GM18867 (cell line): ENCODE data around the gene DOCK2.

Experiments used
- ATAC-seq: cut with Tn5 transposase; IDR thresholded peaks from one replicate; pipeline ENCODE4 v1.9.1; 2021; ENCODE audit warnings: mild to moderate bottlenecking, moderate library complexity; ENCODE audit not compliant: unreplicated experiment

The DOCK2 gene

GRCh38 chr5:169686137-169686536 is 49.1 kb downstream of the DOCK2 start:
- peak; percentile 81 for ATAC-seq

GRCh38 chr5:169688106-169688505 is 51.0 kb downstream of the DOCK2 start:
- no peak for ATAC-seq

GRCh38 chr5:169691471-169691870 is 54.4 kb downstream of the DOCK2 start:
- no peak for ATAC-seq

GRCh38 chr5:169694091-169694625 is 57.1 kb downstream of the DOCK2 start:
- ATAC-seq: no peak

- ATAC-seq: no peak
Observed at GRCh38 chr5:169695025-169695625, 58.0 kb downstream of the DOCK2 start.

- no peak for ATAC-seq
Observed at GRCh38 chr5:169695919-169696490, 58.9 kb downstream of the DOCK2 start.

- no peak for ATAC-seq
Observed at GRCh38 chr5:169696621-169697510, 59.8 kb downstream of the DOCK2 start.

- ATAC-seq: no peak
Observed at GRCh38 chr5:169697511-169697890, 60.4 kb downstream of the DOCK2 start.

GRCh38 chr5:169697976-169698375 is 60.9 kb downstream of the DOCK2 start:
- no peak for ATAC-seq

- ATAC-seq: no peak
Observed at GRCh38 chr5:169700611-169701010, 63.5 kb downstream of the DOCK2 start.

- no peak for ATAC-seq
Observed at GRCh38 chr5:169701910-169702451, 64.9 kb downstream of the DOCK2 start.

GRCh38 chr5:169702693-169703481 is 65.8 kb downstream of the DOCK2 start:
- ATAC-seq: peak; percentile 81

GRCh38 chr5:169703813-169704212 is 66.7 kb downstream of the DOCK2 start:
- no peak for ATAC-seq

- ATAC-seq: no peak
Observed at GRCh38 chr5:169705322-169705721, 68.2 kb downstream of the DOCK2 start.

GRCh38 chr5:169706071-169706470 is 69.0 kb downstream of the DOCK2 start:
- no peak for ATAC-seq

- no peak for ATAC-seq
Observed at GRCh38 chr5:169706758-169707450, 69.8 kb downstream of the DOCK2 start.

- no peak for ATAC-seq
Observed at GRCh38 chr5:169707686-169708085, 70.6 kb downstream of the DOCK2 start.

GRCh38 chr5:169710675-169711074 is 73.6 kb downstream of the DOCK2 start:
- ATAC-seq: no peak

- ATAC-seq: no peak
Observed at GRCh38 chr5:169711551-169712225, 74.6 kb downstream of the DOCK2 start.

- ATAC-seq: no peak
Observed at GRCh38 chr5:169712428-169712827, 75.4 kb downstream of the DOCK2 start.
